CD14-positive monocyte (primary cell): ENCODE measurements around the gene TCF19. TPM values are rescaled to one million over a fixed set of nuclear protein-coding genes. Genes with fewer than 3 reads are reported as not detected.

ENCODE experiments used
- DNase-seq, 3 donors: peaks; one replicate each; pipeline ENCODE4 v3.0.0-alpha.2; 2011 to 2022
- H2AFZ ChIP-seq: 2 replicates; pipeline ENCODE4 v1.6.0; 2012; ENCODE audit warnings: mild to moderate bottlenecking, low read depth, low read length, inconsistent platforms; ENCODE audit not compliant: insufficient read depth, poor library complexity, severe bottlenecking
- H3K27ac ChIP-seq, 2 donors: 1 replicate in 1 of 2; 2 replicates in 1 of 2; pipeline ENCODE4 v1.5.1; 2012 to 2013; ENCODE audit warnings: low read length in 2 of 2, control low read depth in 1 of 2, inconsistent platforms in 1 of 2, low read depth in 1 of 2, mild to moderate bottlenecking in 1 of 2
- H3K27me3 ChIP-seq, 2 donors: one replicate each; pipeline versions ENCODE4 v1.6.0 to v1.6.1; 2011 to 2013; ENCODE audit warnings: low read length in 2 of 2; ENCODE audit not compliant: control insufficient read depth in 2 of 2, insufficient read depth in 2 of 2
- H3K36me3 ChIP-seq, 2 donors: replicated peaks in 1 of 2; 1 replicate in 1 of 2; 2 replicates in 1 of 2; pipeline versions ENCODE4 v1.5.1 to v1.6.1; 2012 to 2013; ENCODE audit warnings: low read length in 2 of 2, control low read depth in 1 of 2, inconsistent platforms in 1 of 2, mild to moderate bottlenecking in 1 of 2; ENCODE audit not compliant: insufficient read depth in 2 of 2, control insufficient read depth in 1 of 2
- H3K4me1 ChIP-seq, 2 donors: 1 replicate in 1 of 2; 2 replicates in 1 of 2; pipeline versions ENCODE4 v1.5.1 to v1.6.1; 2012 to 2013; ENCODE audit warnings: low read length in 2 of 2, control low read depth in 1 of 2, inconsistent platforms in 1 of 2, mild to moderate bottlenecking in 1 of 2, moderate library complexity in 1 of 2; ENCODE audit not compliant: insufficient read depth in 2 of 2, control insufficient read depth in 1 of 2
- H3K4me2 ChIP-seq: replicated peaks from 2 replicates; pipeline ENCODE3; 2012; ENCODE audit warnings: low read length, moderate library complexity, mild to moderate bottlenecking; ENCODE audit not compliant: poor library complexity, severe bottlenecking; ENCODE audit errors: extremely low read depth
- H3K4me3 ChIP-seq, 3 experiments: fragments of 200-600 bp in 1 of 3; sonication (generic) in 1 of 3; replicated peaks in 1 of 3; 1 replicate in 2 of 3; 2 replicates in 1 of 3; pipeline ENCODE4 v1.5.1; 2011 to 2013; ENCODE audit warnings: low read length in 3 of 3, mild to moderate bottlenecking in 3 of 3, control low read depth in 2 of 3, low read depth in 2 of 3, inconsistent platforms in 1 of 3, moderate library complexity in 1 of 3
- H3K79me2 ChIP-seq: 2 replicates; pipeline ENCODE4 v1.6.0; 2012; ENCODE audit warnings: mild to moderate bottlenecking, control low read depth, inconsistent platforms, low read length, moderate library complexity; ENCODE audit not compliant: insufficient read depth
- H3K9ac ChIP-seq: 2 replicates; pipeline ENCODE4 v1.6.0; 2017; ENCODE audit warnings: low read length, mild to moderate bottlenecking; ENCODE audit not compliant: insufficient read depth, poor library complexity, severe bottlenecking
- H3K9me3 ChIP-seq, 2 donors: replicated peaks in 1 of 2; 1 replicate in 1 of 2; 2 replicates in 1 of 2; pipeline versions ENCODE4 v1.5.1 to v1.6.1; 2012 to 2013; ENCODE audit warnings: low read length in 2 of 2, control low read depth in 1 of 2; ENCODE audit not compliant: control insufficient read depth in 1 of 2, insufficient read depth in 1 of 2
- H4K20me1 ChIP-seq: 2 replicates; pipeline ENCODE4 v1.6.0; 2012; ENCODE audit warnings: mild to moderate bottlenecking, low read length, control low read depth, moderate library complexity; ENCODE audit not compliant: insufficient read depth
- H3K27ac Mint-ChIP-seq, 7 donors: one replicate each; pipeline ENCODE4 v1.8.0; 2020; ENCODE audit warnings: mild to moderate bottlenecking in 7 of 7, mixed read lengths in 7 of 7, moderate library complexity in 6 of 7, inconsistent platforms in 2 of 7
- H3K27me3 Mint-ChIP-seq, 3 donors: one replicate each; pipeline ENCODE4 v1.8.0; 2021 to 2022; ENCODE audit warnings: low read depth in 3 of 3, mild to moderate bottlenecking in 3 of 3, mixed read lengths in 3 of 3, moderate library complexity in 3 of 3, inconsistent platforms in 1 of 3
- H3K36me3 Mint-ChIP-seq, 2 donors: one replicate each; pipeline ENCODE4 v1.8.0; 2020; ENCODE audit warnings: mixed read lengths in 2 of 2, inconsistent platforms in 1 of 2, mild to moderate bottlenecking in 1 of 2
- H3K4me1 Mint-ChIP-seq: one replicate; pipeline ENCODE4 v1.8.0; 2020; ENCODE audit warnings: mild to moderate bottlenecking, mixed read lengths
- H3K4me3 Mint-ChIP-seq, 2 donors: one replicate each; pipeline ENCODE4 v1.8.0; 2020; ENCODE audit warnings: mild to moderate bottlenecking in 2 of 2, mixed read lengths in 2 of 2, moderate library complexity in 1 of 2
- H3K9me3 Mint-ChIP-seq, 7 donors: one replicate each; pipeline ENCODE4 v1.8.0; 2020 to 2022; ENCODE audit warnings: mixed read lengths in 7 of 7, mild to moderate bottlenecking in 6 of 7, moderate library complexity in 6 of 7, inconsistent platforms in 2 of 7
- CTCF ChIP-seq: fragments of 200-600 bp; IDR thresholded peaks from one replicate; pipeline ENCODE4 v1.8.0; 2022; ENCODE audit warnings: antibody characterized with exemption, mild to moderate bottlenecking
- WGBS: methylation state at CpG from one replicate; pipeline ENCODE4 v1.1.5; 2013; ENCODE audit warnings: missing lambda C conversion rate; ENCODE audit not compliant: insufficient coverage; 5-methylcytosine and 5-hydroxymethylcytosine counted together
- intact Hi-C, 2 donors: fragments of 100-400 bp; cut with micrococcal nuclease; formaldehyde crosslinking; loops; one replicate each; pipeline versions ENCODE4 v1.15.0 to v1.15.1; 2023
- polyA plus RNA-seq, 3 donors: library from polyadenylated mRNA; depleted of rRNA in 1 of 3; unstranded in 2 of 3; stranded (reverse) in 1 of 3; fragments of 300-500 nt in 2 of 3; fragments of >200 nt in 1 of 3; fragmentation: Illumina TruSeq in 2 of 3; gene quantifications; 1 replicate in 2 of 3; 2 replicates in 1 of 3; pipeline ENCODE4 v1.2.3, GENCODE V29; 2012 to 2021

Gene TCF19
- polyA plus RNA-seq, 3 donors: 0.75 to 1.1 (median 0.80) TPM

DNA sequence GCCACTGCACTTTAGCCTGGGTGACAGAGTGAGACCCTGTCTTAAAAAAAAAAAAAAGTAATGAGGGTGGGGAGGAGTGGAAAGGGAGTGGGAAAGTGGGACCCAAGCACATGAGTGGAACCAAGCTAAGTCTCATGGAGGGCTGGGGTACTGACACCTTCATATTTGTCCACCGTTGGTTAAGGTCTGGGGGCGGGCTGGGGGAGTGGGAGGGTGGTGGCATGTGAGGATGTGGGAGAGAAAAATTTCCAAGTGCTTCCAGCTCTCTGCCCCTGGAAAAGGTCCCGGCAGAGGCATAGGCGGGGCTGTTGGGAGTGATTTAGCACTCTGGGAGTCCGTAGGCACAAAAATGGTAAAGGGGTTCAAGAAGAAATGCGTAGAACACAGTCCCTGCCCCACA, 25.6 kb upstream of the TCF19 start:
- Mint-ChIP-seq H3K27ac (no peak overlapping the region), H3K36me3 (no peaks in the 10 kb centered on the region), H3K4me3 (no peak overlapping the region), H3K4me1 (peaks cover 4% of the 10 kb centered on the region), H3K27me3 (peaks cover 1 to 6% (median 4%) of the 10 kb centered on the region in 3 donors), H3K9me3 (peaks cover 0 to 3% (median 0%) of the 10 kb centered on the region in 7 donors)
- Histone ChIP-seq H3K27me3 (peaks cover 0 to 1% of the 10 kb centered on the region in 2 donors), H3K4me3 (no peak overlapping the region), H3K27ac (no peak overlapping the region), H3K4me1 (peaks cover 0 to 4% of the 10 kb centered on the region in 2 donors), H2AFZ (no peak overlapping the region), H3K79me2 (no peaks in the 10 kb centered on the region), H4K20me1 (no peaks in the 10 kb centered on the region), H3K4me2 (no peak overlapping the region), H3K36me3 (no peaks in the 10 kb centered on the region), H3K9me3 (no peaks in the 10 kb centered on the region), H3K9ac (no peak overlapping the region)
- WGBS: 99% methylated on average over 6 of the region's 6 CpGs
- no peak for DNase-seq
- no peak for TF ChIP-seq CTCF
- intact Hi-C loops: no loop called here

- no peak overlapping the region for H3K4me3 Mint-ChIP-seq
- no peak overlapping the region for H3K4me3 ChIP-seq
- H3K36me3 ChIP-seq: no peaks in the 10 kb centered on the region
- H4K20me1 ChIP-seq: no peaks in the 10 kb centered on the region
- peaks cover 0 to 15% (median 2%) of the 10 kb centered on the region in 3 donors for H3K27me3 Mint-ChIP-seq
- H3K79me2 ChIP-seq: no peaks in the 10 kb centered on the region
- DNase-seq: no peak
- H3K9ac ChIP-seq: no peak overlapping the region
- peaks cover 0 to 3% (median 0%) of the 10 kb centered on the region in 7 donors for H3K9me3 Mint-ChIP-seq
- H3K27me3 ChIP-seq: peaks cover 0 to 3% of the 10 kb centered on the region in 2 donors
- no peak overlapping the region for H2AFZ ChIP-seq
- no CpG with 5 or more reads among the region's 10 CpGs for WGBS
- H3K4me2 ChIP-seq: no peak overlapping the region
- no peak overlapping the region for H3K27ac Mint-ChIP-seq
- no peak for TF ChIP-seq CTCF
- H3K27ac ChIP-seq: no peak overlapping the region
- peaks cover 6% of the 10 kb centered on the region for H3K4me1 Mint-ChIP-seq
- intact Hi-C loops: loop anchor here (2.0 kb wide), 2 partner anchors 57 to 231 kb away; no protein-coding TSS in a partner anchor
- H3K4me1 ChIP-seq: peaks cover 0 to 6% of the 10 kb centered on the region in 2 donors
- no peaks in the 10 kb centered on the region for H3K9me3 ChIP-seq
- H3K36me3 Mint-ChIP-seq: no peaks in the 10 kb centered on the region
These were observed 22.7 kb upstream of the TCF19 start for GRCh38 chr6:31135710-31136109.
